Brain microvascular endothelial cell (primary cell): ENCODE results near the gene RXFP2.

ENCODE experiments used
- DNase-seq: peaks from one replicate; pipeline ENCODE4 v3.0.0-alpha.2; 2020
- H3K27ac ChIP-seq: fragments of 250-450 bp; sonication (Bioruptor Pico); 2 replicates; pipeline ENCODE4 v1.5.1; 2020; ENCODE audit warnings: mild to moderate bottlenecking, moderate library complexity
- H3K27me3 ChIP-seq: fragments of 250-450 bp; sonication (Bioruptor Pico); replicated peaks from 2 replicates; pipeline ENCODE4 v1.5.1; 2020; ENCODE audit warnings: mild to moderate bottlenecking
- H3K36me3 ChIP-seq: fragments of 250-450 bp; sonication (Bioruptor Pico); replicated peaks from 2 replicates; pipeline ENCODE4 v1.5.1; 2020; ENCODE audit warnings: mild to moderate bottlenecking
- H3K4me3 ChIP-seq: 2 replicates; pipeline ENCODE4 v1.5.1; 2011; ENCODE audit warnings: low read depth, mild to moderate bottlenecking, control low read depth, low read length, moderate library complexity
- CTCF ChIP-seq: IDR thresholded peaks from 2 replicates; pipeline ENCODE4 v1.5.1; 2011; ENCODE audit warnings: low read depth, mild to moderate bottlenecking, moderate library complexity, low read length, control low read depth, inconsistent platforms; ENCODE audit errors: missing control alignments
- in situ Hi-C: cut with HindIII; loops from 2 replicates; pipeline ENCODE4 v1.10.0; 2017; ENCODE audit warnings: low sequenced_read_pairs, low pct_ligation_motif_present

Gene RXFP2

GRCh38 chr13:31814536-31814935 is 75.2 kb downstream of the RXFP2 start:
- no peaks in the 10 kb centered on the region for H3K36me3 ChIP-seq
- H3K27me3 ChIP-seq = no peaks in the 10 kb centered on the region
- in situ Hi-C loops = no loop called here
- no peak for DNase-seq
- no peak overlapping the region for H3K4me3 ChIP-seq
- no peak for TF ChIP-seq CTCF
- no peak overlapping the region for H3K27ac ChIP-seq

DNA sequence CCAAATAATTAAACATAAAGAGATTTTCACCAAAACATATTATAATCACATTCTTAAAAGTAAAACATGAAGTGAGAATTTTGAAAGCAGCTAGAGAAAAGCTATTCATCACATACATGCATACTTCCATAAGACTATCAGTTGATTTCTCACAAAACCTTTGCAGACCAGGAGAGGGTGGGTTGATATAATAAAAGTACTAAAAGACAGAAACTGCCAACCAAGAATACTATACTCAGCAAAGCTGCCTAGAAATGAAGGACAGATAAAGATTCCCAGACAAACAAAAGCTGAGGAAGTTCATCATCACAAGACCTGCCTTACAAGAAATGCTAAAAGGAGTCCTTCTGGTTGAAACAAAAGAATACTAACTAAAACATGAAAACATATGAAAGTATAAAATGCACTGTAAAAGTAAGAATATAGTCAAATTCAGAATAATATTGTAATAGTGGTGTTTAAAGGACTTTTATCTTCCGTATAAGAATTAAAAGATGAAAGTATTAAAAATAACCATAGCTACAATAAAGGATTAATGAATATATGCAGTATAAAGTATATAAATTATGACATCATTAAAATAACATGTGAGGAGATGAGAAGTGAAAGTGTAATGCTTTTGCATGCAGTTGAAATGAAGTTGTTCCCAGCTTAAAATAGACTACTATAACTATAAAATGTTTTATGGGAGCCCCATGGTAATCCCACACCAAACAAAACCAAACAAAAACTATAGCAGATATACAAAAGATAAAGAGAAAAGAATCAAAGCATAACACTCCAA is 76.2 kb downstream of the RXFP2 start:
- in situ Hi-C loops = no loop called here
- Histone ChIP-seq H3K4me3 (no peak overlapping the region), H3K27me3 (no peaks in the 10 kb centered on the region), H3K36me3 (no peaks in the 10 kb centered on the region), H3K27ac (no peak overlapping the region)
- no peak for TF ChIP-seq CTCF
- no peak for DNase-seq

GRCh38 chr13:31818236-31818635 is 78.9 kb downstream of the RXFP2 start:
- no peak for TF ChIP-seq CTCF
- H3K27ac ChIP-seq = no peak overlapping the region
- in situ Hi-C loops = no loop called here
- H3K4me3 ChIP-seq = no peak overlapping the region
- H3K27me3 ChIP-seq = no peaks in the 10 kb centered on the region
- H3K36me3 ChIP-seq = no peaks in the 10 kb centered on the region
- no peak for DNase-seq

GRCh38 chr13:31824705-31825517 is 85.6 kb downstream of the RXFP2 start:
- peak; percentile 14 for TF ChIP-seq CTCF
- Histone ChIP-seq H3K27me3 (no peaks in the 10 kb centered on the region), H3K36me3 (no peaks in the 10 kb centered on the region), H3K4me3 (no peak overlapping the region), H3K27ac (no peak overlapping the region)
- in situ Hi-C loops = no loop called here
- DNase-seq = peak; percentile 47

- H3K27me3 ChIP-seq = no peaks in the 10 kb centered on the region
- TF ChIP-seq CTCF = no peak
- in situ Hi-C loops = no loop called here
- H3K27ac ChIP-seq = no peak overlapping the region
- H3K36me3 ChIP-seq = no peaks in the 10 kb centered on the region
- no peak overlapping the region for H3K4me3 ChIP-seq
- DNase-seq = no peak
Measured at GRCh38 chr13:31826521-31826920, 87.2 kb downstream of the RXFP2 start.
